Calu3 (cell line): ENCODE measurements around the gene CTIF. TPM values are rescaled to one million over a fixed set of nuclear protein-coding genes. Genes with fewer than 3 reads are reported as not detected.

Source experiments
- BruUV-seq: library from RNA; stranded (reverse); fragments of 400-500 nt; replicated peaks from 2 replicates; lab custom pipeline; 2021; lab: Mats Ljungman, UMichigan
- CTCF ChIA-PET: fragments of 300-600 bp; sonication (Branson Sonifier 250); formaldehyde crosslinking; loops from one replicate; lab custom pipeline; 2022; ENCODE audit warnings: antibody characterized with exemption; lab: Charles Lee
- DNase-seq: peaks from one replicate; pipeline ENCODE4 v3.0.0; 2022
- H3K27ac Mint-ChIP-seq: one replicate; pipeline ENCODE4 v1.8.0; 2022; ENCODE audit warnings: mixed read lengths; ENCODE audit not compliant: unreplicated experiment
- H3K27me3 Mint-ChIP-seq: one replicate; pipeline ENCODE4 v1.8.0; 2022; ENCODE audit warnings: mixed read lengths; ENCODE audit not compliant: unreplicated experiment
- H3K36me3 Mint-ChIP-seq: one replicate; pipeline ENCODE4 v1.8.0; 2022; ENCODE audit warnings: mild to moderate bottlenecking, moderate library complexity, mixed read lengths; ENCODE audit not compliant: insufficient read depth, unreplicated experiment
- H3K4me1 Mint-ChIP-seq: one replicate; pipeline ENCODE4 v1.8.0; 2022; ENCODE audit warnings: mild to moderate bottlenecking, low read depth, mixed read lengths; ENCODE audit not compliant: unreplicated experiment
- H3K4me3 Mint-ChIP-seq: one replicate; pipeline ENCODE4 v1.8.0; 2022; ENCODE audit warnings: mild to moderate bottlenecking, low read depth, moderate library complexity, mixed read lengths; ENCODE audit not compliant: unreplicated experiment
- H3K9me3 Mint-ChIP-seq: one replicate; pipeline ENCODE4 v1.8.0; 2022; ENCODE audit warnings: low read depth, mixed read lengths; ENCODE audit not compliant: unreplicated experiment
- intact Hi-C: fragments of 100-400 bp; cut with micrococcal nuclease; formaldehyde crosslinking; loops from one replicate; pipeline ENCODE4 v1.10.0; 2022; ENCODE audit not compliant: unreplicated experiment
- total RNA-seq: library from RNA; stranded (reverse); gene quantifications from 2 replicates; pipeline ENCODE4 v1.2.3, GENCODE V29; 2022
- TF ChIP-seq, protein P1 (sequence below): fragments of 200-600 bp; IDR thresholded peaks from one replicate; pipeline ENCODE4 v1.8.0; 2022; ENCODE audit warnings: antibody characterized with exemption; ENCODE audit not compliant: unreplicated experiment

The CTIF gene
- total RNA-seq, 1 experiment from 2014 or later, result 40.8 TPM

DNA sequence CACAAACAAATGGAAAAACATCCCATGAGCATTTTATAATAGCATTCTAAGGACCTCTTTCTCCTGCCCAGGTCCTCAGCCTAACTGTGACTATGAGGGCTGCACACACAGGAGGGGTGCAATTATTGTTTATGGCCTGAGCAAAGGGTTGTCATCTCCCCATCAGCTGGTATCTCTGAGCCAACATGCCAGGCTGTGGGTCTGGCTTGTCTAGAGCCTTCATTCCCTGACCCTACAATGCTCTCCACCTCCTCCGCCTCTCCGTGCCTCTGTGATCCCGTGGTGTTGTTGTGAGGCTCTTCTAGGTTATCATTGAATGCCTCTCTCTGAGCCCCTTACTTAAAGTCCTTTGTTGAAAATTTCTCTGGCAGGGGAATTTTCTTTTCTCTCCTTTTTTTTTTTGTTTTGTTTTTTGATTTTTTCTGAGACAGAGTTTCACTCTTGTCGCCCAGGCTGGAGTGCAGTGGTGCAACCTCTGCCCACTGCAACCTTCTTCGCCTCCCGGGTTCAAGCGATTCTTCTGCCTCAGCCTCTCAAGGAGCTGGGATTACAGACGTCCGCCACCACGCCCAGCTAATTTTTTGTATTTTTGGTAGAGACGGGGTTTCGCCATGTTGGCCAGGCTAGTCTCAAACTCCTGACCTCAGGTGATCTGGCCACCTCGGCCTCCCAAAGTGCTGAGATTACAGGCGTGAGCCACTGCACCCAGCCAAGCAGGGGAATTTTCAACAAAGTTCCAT lies 285.6 kb downstream of the CTIF start:
- Mint-ChIP-seq H3K27me3 (no peaks in the 10 kb centered on the region), H3K9me3 (no peaks in the 10 kb centered on the region), H3K27ac (no peak overlapping the region), H3K36me3 (peaks cover 13% of the 10 kb centered on the region), H3K4me1 (no peaks in the 10 kb centered on the region), H3K4me3 (no peak overlapping the region)
- no peak for DNase-seq
- TF ChIP-seq, protein P1, sequence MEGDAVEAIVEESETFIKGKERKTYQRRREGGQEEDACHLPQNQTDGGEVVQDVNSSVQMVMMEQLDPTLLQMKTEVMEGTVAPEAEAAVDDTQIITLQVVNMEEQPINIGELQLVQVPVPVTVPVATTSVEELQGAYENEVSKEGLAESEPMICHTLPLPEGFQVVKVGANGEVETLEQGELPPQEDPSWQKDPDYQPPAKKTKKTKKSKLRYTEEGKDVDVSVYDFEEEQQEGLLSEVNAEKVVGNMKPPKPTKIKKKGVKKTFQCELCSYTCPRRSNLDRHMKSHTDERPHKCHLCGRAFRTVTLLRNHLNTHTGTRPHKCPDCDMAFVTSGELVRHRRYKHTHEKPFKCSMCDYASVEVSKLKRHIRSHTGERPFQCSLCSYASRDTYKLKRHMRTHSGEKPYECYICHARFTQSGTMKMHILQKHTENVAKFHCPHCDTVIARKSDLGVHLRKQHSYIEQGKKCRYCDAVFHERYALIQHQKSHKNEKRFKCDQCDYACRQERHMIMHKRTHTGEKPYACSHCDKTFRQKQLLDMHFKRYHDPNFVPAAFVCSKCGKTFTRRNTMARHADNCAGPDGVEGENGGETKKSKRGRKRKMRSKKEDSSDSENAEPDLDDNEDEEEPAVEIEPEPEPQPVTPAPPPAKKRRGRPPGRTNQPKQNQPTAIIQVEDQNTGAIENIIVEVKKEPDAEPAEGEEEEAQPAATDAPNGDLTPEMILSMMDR, result no peak
- no TSS peak for BruUV-seq
- CTCF ChIA-PET, result no interaction called here
- intact Hi-C loops, result no loop called here

DNA sequence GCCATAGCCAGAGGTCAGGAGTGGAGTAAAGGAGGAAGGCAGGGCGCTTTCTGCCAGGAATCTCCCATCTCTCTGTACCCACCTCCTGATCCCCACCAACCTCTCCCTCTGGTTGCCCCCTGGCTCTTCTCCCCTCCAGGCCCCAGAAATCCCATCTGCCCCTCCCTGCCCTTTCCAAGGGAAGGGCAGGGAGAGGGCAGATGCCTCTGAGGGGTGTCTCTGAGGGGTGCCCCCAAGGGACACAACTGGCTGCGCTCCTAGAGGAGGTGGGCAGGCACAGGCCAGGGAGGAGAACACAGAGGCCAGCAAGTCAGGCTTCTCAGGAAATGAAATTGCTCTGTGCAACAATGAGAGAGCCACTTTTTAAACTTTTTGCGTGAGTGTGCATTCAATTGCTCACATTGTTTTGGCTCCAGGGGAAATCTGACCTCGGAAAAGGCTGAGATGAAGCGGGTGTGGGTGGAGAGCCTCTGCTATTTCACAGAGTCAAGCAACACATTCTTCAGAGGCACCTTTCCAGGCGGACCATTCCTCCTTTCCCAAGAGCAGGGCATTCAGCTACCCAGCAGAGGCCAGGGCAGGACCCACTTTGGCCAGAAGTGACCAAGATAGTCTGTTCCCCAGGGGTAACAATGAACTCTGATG lies 286.4 kb downstream of the CTIF start:
- no peak overlapping the region for H3K27ac Mint-ChIP-seq
- DNase-seq, result no peak

DNA sequence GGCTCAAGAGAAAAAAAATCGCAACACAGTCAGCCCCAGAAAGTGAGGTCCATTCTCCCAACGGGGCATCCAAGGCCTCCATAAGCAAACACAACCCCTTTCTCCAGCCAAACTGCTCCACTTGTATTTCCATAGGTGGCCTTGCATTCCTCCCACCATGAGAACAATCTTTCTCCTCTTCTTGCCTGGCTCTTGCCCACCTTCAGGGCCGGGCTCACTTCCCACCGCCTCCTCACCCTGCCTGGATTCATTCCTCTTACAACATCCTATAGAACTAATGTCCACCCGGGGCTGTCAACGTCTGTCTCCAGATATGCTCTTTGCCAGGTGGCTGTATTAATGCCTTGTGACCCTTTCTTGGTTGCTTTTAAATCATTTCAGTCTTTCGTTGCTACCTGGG lies 287.4 kb downstream of the CTIF start:
- H3K4me1 Mint-ChIP-seq, result no peaks in the 10 kb centered on the region
- peaks cover 13% of the 10 kb centered on the region for H3K36me3 Mint-ChIP-seq
- intact Hi-C loops, result no loop called here
- no peak for DNase-seq
- TF ChIP-seq, protein P1, result no peak
- H3K27me3 Mint-ChIP-seq, result no peaks in the 10 kb centered on the region
- no TSS peak for BruUV-seq
- H3K4me3 Mint-ChIP-seq, result no peak overlapping the region
- H3K27ac Mint-ChIP-seq, result no peak overlapping the region
- H3K9me3 Mint-ChIP-seq, result no peaks in the 10 kb centered on the region
- CTCF ChIA-PET, result interaction anchor here (0.6 kb wide), 1 partner anchor 23 kb away, joined by 3 read pairs; no protein-coding TSS in a partner anchor

More for the DNA sequence above, 286.4 kb downstream of the CTIF start:
- Mint-ChIP-seq H3K36me3 (peaks cover 13% of the 10 kb centered on the region), H3K9me3 (no peaks in the 10 kb centered on the region), H3K4me1 (no peaks in the 10 kb centered on the region), H3K4me3 (no peak overlapping the region), H3K27me3 (no peaks in the 10 kb centered on the region)
- intact Hi-C loops, result no loop called here
- no TSS peak for BruUV-seq
- TF ChIP-seq, protein P1, result no peak
- CTCF ChIA-PET, result no interaction called here

DNA sequence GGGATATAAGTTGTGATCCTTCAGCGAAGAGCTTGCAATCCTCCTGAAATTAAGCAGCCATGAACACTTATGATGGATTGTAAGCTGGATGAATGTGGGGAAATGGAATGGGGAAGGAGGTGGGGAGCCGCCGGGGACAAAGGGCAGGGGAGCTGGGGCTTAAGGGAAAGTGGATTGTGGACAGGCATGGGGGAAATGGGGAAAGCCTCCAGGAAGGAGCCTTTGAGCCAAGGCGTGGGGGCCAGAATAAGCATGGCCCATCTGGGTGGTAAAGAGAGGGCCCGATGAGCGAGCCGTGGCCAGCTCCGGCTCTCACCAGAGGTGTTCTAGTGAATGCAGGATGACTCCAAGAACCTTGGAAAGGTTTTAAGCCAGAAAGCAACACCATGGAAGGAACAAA lies 288.0 kb downstream of the CTIF start:
- Mint-ChIP-seq H3K9me3 (no peaks in the 10 kb centered on the region), H3K27ac (no peak overlapping the region), H3K27me3 (no peaks in the 10 kb centered on the region), H3K4me1 (peaks cover under 1% of the 10 kb centered on the region), H3K36me3 (peaks cover 13% of the 10 kb centered on the region), H3K4me3 (no peak overlapping the region)
- DNase-seq, result no peak
- TF ChIP-seq, protein P1, result no peak
- no TSS peak for BruUV-seq
- CTCF ChIA-PET, result interaction anchor here (0.6 kb wide), 1 partner anchor 24 kb away, joined by 3 read pairs; no protein-coding TSS in a partner anchor
- intact Hi-C loops, result no loop called here
